H9 (cell line): ENCODE data around the gene CCT7. TPM values are rescaled to one million over a fixed set of nuclear protein-coding genes. Genes with fewer than 3 reads are reported as not detected.

Experiments
- DNase-seq: peaks from one replicate; pipeline ENCODE4 v3.0.0-alpha.2; 2017
- H2AFZ ChIP-seq: one replicate; pipeline ENCODE4 v1.6.1; 2013; ENCODE audit warnings: mild to moderate bottlenecking, low read length, control low read depth, moderate library complexity
- H2AK5ac ChIP-seq: 2 replicates; pipeline ENCODE4 v1.6.1; 2013; ENCODE audit warnings: low read length, control low read depth, mixed read lengths; ENCODE audit not compliant: insufficient read length
- H2BK120ac ChIP-seq: one replicate; pipeline ENCODE4 v1.6.1; 2013; ENCODE audit warnings: low read depth, mild to moderate bottlenecking, low read length, control low read depth, inconsistent platforms; ENCODE audit not compliant: poor library complexity, severe bottlenecking
- H2BK12ac ChIP-seq: 2 replicates; pipeline ENCODE4 v1.6.1; 2013; ENCODE audit warnings: low read length, control low read depth, mixed read lengths, low read depth; ENCODE audit not compliant: insufficient read length
- H2BK15ac ChIP-seq: 2 replicates; pipeline ENCODE4 v1.6.1; 2013; ENCODE audit warnings: low read depth, low read length, control low read depth
- H2BK20ac ChIP-seq: one replicate; pipeline ENCODE4 v1.6.1; 2013; ENCODE audit warnings: low read depth, mild to moderate bottlenecking, low read length, control low read depth, inconsistent platforms; ENCODE audit not compliant: poor library complexity, severe bottlenecking
- H2BK5ac ChIP-seq: 2 replicates; pipeline ENCODE4 v1.6.1; 2013; ENCODE audit warnings: low read length, control low read depth, mixed read lengths; ENCODE audit not compliant: insufficient read length
- H3K14ac ChIP-seq: 2 replicates; pipeline ENCODE4 v1.6.1; 2013; ENCODE audit warnings: low read length, control low read depth; ENCODE audit not compliant: insufficient read depth
- H3K18ac ChIP-seq: 2 replicates; pipeline ENCODE4 v1.6.1; 2013; ENCODE audit warnings: low read depth, mild to moderate bottlenecking, mixed read lengths, low read length, control low read depth; ENCODE audit not compliant: insufficient read length
- H3K23ac ChIP-seq: 2 replicates; pipeline ENCODE4 v1.6.1; 2013; ENCODE audit warnings: low read length, control low read depth, mixed read lengths, low read depth; ENCODE audit not compliant: insufficient read length
- H3K23me2 ChIP-seq: 2 replicates; pipeline ENCODE4 v1.6.1; 2013; ENCODE audit warnings: low read depth, mild to moderate bottlenecking, mixed read lengths, low read length, control low read depth; ENCODE audit not compliant: insufficient read length, poor library complexity, severe bottlenecking
- H3K27ac ChIP-seq: 2 replicates; pipeline ENCODE4 v1.5.1; 2013; ENCODE audit warnings: low read length, control low read depth, mixed read lengths, low read depth; ENCODE audit not compliant: insufficient read length
- H3K27me3 ChIP-seq: 2 replicates; pipeline ENCODE4 v1.6.1; 2013; ENCODE audit warnings: low read length, control low read depth, inconsistent platforms; ENCODE audit not compliant: insufficient read depth
- H3K4ac ChIP-seq: 2 replicates; pipeline ENCODE4 v1.6.1; 2013; ENCODE audit warnings: low read depth, mild to moderate bottlenecking, control low read depth, inconsistent platforms, low read length, moderate library complexity
- H3K4me1 ChIP-seq: 2 replicates; pipeline ENCODE4 v1.6.1; 2013; ENCODE audit warnings: low read length, control low read depth, inconsistent platforms; ENCODE audit not compliant: insufficient read depth
- H3K4me2 ChIP-seq: 2 replicates; pipeline ENCODE4 v1.6.1; 2013; ENCODE audit warnings: low read length, control low read depth, mixed read lengths; ENCODE audit not compliant: insufficient read length, insufficient read depth
- H3K56ac ChIP-seq: 2 replicates; pipeline ENCODE4 v1.6.1; 2013; ENCODE audit warnings: low read depth, mild to moderate bottlenecking, mixed read lengths, low read length, control low read depth; ENCODE audit not compliant: insufficient read length
- H3K79me1 ChIP-seq: 2 replicates; pipeline ENCODE4 v1.6.1; 2013; ENCODE audit warnings: low read depth, mild to moderate bottlenecking, moderate library complexity, low read length, control low read depth, inconsistent platforms; ENCODE audit not compliant: insufficient read depth, poor library complexity, severe bottlenecking
- H3K79me2 ChIP-seq: 2 replicates; pipeline ENCODE4 v1.6.1; 2013; ENCODE audit warnings: low read length, control low read depth, inconsistent platforms; ENCODE audit not compliant: insufficient read depth
- H3K9ac ChIP-seq: 2 replicates; pipeline ENCODE4 v1.6.1; 2013; ENCODE audit warnings: low read length, control low read depth, mixed read lengths; ENCODE audit not compliant: insufficient read length; ENCODE audit errors: extremely low read depth
- H3K9me3 ChIP-seq: one replicate; pipeline ENCODE4 v1.6.1; 2013; ENCODE audit warnings: low read depth, low read length, inconsistent platforms; ENCODE audit not compliant: control insufficient read depth
- H3T11ph ChIP-seq: one replicate; pipeline ENCODE4 v1.6.1; 2013; ENCODE audit warnings: mild to moderate bottlenecking, low read length, control low read depth, inconsistent platforms
- H4K20me1 ChIP-seq: one replicate; pipeline ENCODE4 v1.6.1; 2013; ENCODE audit not compliant: control insufficient read depth, insufficient read length, insufficient read depth
- H4K5ac ChIP-seq: 2 replicates; pipeline ENCODE4 v1.6.1; 2013; ENCODE audit warnings: low read depth, mild to moderate bottlenecking, mixed read lengths, low read length, control low read depth; ENCODE audit not compliant: insufficient read length
- H4K8ac ChIP-seq: replicated peaks from 2 replicates; pipeline ENCODE4 v1.6.1; 2013; ENCODE audit warnings: low read length, control low read depth, mixed read lengths, low read depth; ENCODE audit not compliant: insufficient read length
- H4K91ac ChIP-seq: 2 replicates; pipeline ENCODE4 v1.6.1; 2013; ENCODE audit warnings: low read depth, mild to moderate bottlenecking, moderate library complexity, mixed read lengths, low read length, control low read depth; ENCODE audit not compliant: insufficient read length
- H3K27ac Mint-ChIP-seq, 3 experiments: 2 replicates in 2 of 3; 3 replicates in 1 of 3; pipeline ENCODE4 v1.8.0; 2020 to 2021; ENCODE audit warnings: mixed read lengths in 3 of 3, mild to moderate bottlenecking in 1 of 3, moderate library complexity in 1 of 3
- H3K27me3 Mint-ChIP-seq: 2 replicates; pipeline ENCODE4 v1.8.0; 2021; ENCODE audit warnings: low read depth, mild to moderate bottlenecking, moderate library complexity, mixed read lengths
- H3K36me3 Mint-ChIP-seq, 3 experiments: 2 replicates in 2 of 3; 3 replicates in 1 of 3; pipeline ENCODE4 v1.8.0; 2020 to 2021; ENCODE audit warnings: low read depth in 3 of 3, mixed read lengths in 3 of 3; ENCODE audit not compliant: insufficient read depth in 1 of 3
- H3K4me1 Mint-ChIP-seq, 2 experiments: 2 replicates each; pipeline ENCODE4 v1.8.0; 2020; ENCODE audit warnings: mixed read lengths in 2 of 2
- H3K4me3 Mint-ChIP-seq, 2 experiments: 2 replicates in 1 of 2; 3 replicates in 1 of 2; pipeline ENCODE4 v1.8.0; 2020 to 2021; ENCODE audit warnings: mild to moderate bottlenecking in 2 of 2, mixed read lengths in 2 of 2, moderate library complexity in 1 of 2
- H3K9me3 Mint-ChIP-seq, 2 experiments: 2 replicates in 1 of 2; 3 replicates in 1 of 2; pipeline ENCODE4 v1.8.0; 2020; ENCODE audit warnings: mild to moderate bottlenecking in 2 of 2, mixed read lengths in 2 of 2, moderate library complexity in 1 of 2
- CTCF ChIP-seq: fragments of 200-600 bp; sonication (generic); conservative IDR thresholded peaks from 3 replicates; pipeline ENCODE4 v1.8.0; 2021; ENCODE audit warnings: antibody characterized with exemption, mild to moderate bottlenecking
- WGBS: extraction: QIAGEN DNeasy Blood & Tissue Kit; methylation state at CpG from one replicate; pipeline ENCODE4 v1.1.7; 2013; ENCODE audit warnings: missing lambda C conversion rate, low lambda C conversion rate, mixed read lengths; ENCODE audit not compliant: insufficient read length; ENCODE audit errors: extremely low coverage; 5-methylcytosine and 5-hydroxymethylcytosine counted together
- total RNA-seq: library from RNA; stranded (reverse); gene quantifications from 2 replicates; pipeline ENCODE4 v1.2.1, GENCODE V29; 2021

CCT7 gene
- total RNA-seq, 1 experiment from 2014 or later, result 500 TPM

DNA sequence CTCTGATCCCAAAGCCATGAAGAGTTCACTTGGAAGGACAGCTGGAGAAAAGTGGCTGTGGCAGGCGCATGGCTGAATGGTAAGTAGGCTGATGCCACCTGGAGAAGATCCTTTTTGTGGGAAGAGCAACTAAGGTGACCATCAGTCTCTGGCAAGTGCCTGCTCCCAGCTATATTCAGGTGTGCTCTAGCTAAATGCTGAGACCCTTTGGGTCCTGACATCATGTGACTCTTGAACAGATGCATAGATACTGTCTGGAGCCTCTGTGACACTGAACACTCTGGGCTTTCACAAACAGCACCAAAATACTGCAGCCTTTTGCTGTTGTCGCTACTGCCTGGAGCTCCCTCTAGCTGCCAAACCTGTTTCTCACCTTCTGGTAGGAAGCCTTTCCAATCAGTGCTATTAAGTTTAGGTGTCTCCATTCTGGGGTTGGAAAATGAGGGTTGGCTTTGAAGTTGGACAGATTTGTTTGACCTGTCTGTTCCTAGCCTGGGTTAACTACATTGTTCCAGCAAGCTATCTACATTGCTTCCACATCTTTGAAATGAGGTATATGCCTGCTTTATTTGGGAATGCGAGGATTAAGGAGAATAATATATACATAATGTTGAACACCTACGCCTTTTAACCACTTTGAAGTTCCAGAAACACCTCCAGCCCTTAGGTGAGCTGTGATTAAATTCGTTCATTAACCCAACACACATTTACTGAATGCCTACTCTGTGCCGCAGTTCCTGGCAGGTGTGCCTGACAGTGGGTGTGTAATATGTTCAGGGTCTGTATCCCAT is 56.1 kb downstream of the CCT7 start:
- H3K4ac ChIP-seq, result no peak overlapping the region
- Mint-ChIP-seq H3K27ac (no peak overlapping the region), H3K9me3 (peaks cover 0 to 2% of the 10 kb centered on the region in 2 experiments; a peak in 2 of 5 replicates), H3K27me3 (peaks cover 97% of the 10 kb centered on the region), H3K4me3 (peak overlapping the region in 1 of 2 experiments; percentile 80; a peak in 2 of 5 replicates), H3K36me3 (no peaks in the 10 kb centered on the region; a peak in 1 of 7 replicates), H3K4me1 (peaks cover 12 to 17% of the 10 kb centered on the region in 2 experiments)
- no peak overlapping the region for H4K5ac ChIP-seq
- no peaks in the 10 kb centered on the region for H3K9me3 ChIP-seq
- H2AK5ac ChIP-seq, result no peak overlapping the region
- no peak overlapping the region for H4K8ac ChIP-seq
- H2BK5ac ChIP-seq, result no peak overlapping the region
- H3K27me3 ChIP-seq, result peaks cover 31% of the 10 kb centered on the region
- H3T11ph ChIP-seq, result no peak overlapping the region
- no peak overlapping the region for H2BK12ac ChIP-seq
- H3K23ac ChIP-seq, result no peak overlapping the region
- H3K23me2 ChIP-seq, result peaks cover 17% of the 10 kb centered on the region
- H3K18ac ChIP-seq, result no peak overlapping the region
- no peak overlapping the region for H3K27ac ChIP-seq
- no peak overlapping the region for H2BK120ac ChIP-seq
- WGBS, result no CpG with 5 or more reads among the region's 6 CpGs
- no peak overlapping the region for H2BK20ac ChIP-seq
- no peak overlapping the region for H2AFZ ChIP-seq
- no peaks in the 10 kb centered on the region for H4K20me1 ChIP-seq
- no peak overlapping the region for H3K14ac ChIP-seq
- H3K79me1 ChIP-seq, result no peaks in the 10 kb centered on the region
- peak; percentile 64 for DNase-seq
- H3K79me2 ChIP-seq, result no peaks in the 10 kb centered on the region
- H3K4me1 ChIP-seq, result no peaks in the 10 kb centered on the region
- H3K9ac ChIP-seq, result no peak overlapping the region
- no peak overlapping the region for H3K4me2 ChIP-seq
- H3K56ac ChIP-seq, result no peak overlapping the region
- H2BK15ac ChIP-seq, result no peak overlapping the region
- no peak overlapping the region for H4K91ac ChIP-seq
- TF ChIP-seq CTCF, result peak; percentile 82
